GM21381 (cell line): ENCODE measurements around the gene GABRA4.

Source experiments
- ATAC-seq: cut with Tn5 transposase; IDR thresholded peaks from one replicate; pipeline ENCODE4 v1.9.1; 2021; ENCODE audit warnings: mild to moderate bottlenecking, moderate library complexity; ENCODE audit not compliant: unreplicated experiment

GABRA4 gene

GRCh38 chr4:46933686-46934085 lies 59.7 kb downstream of the GABRA4 start:
- no peak for ATAC-seq

- peak; percentile 64 for ATAC-seq
Measured at GRCh38 chr4:46931981-46932380, 61.4 kb downstream of the GABRA4 start.

- no peak for ATAC-seq
Measured at GRCh38 chr4:46930891-46931290, 62.5 kb downstream of the GABRA4 start.

- ATAC-seq: no peak
Measured at GRCh38 chr4:46927201-46927600, 66.2 kb downstream of the GABRA4 start.

- no peak for ATAC-seq
Measured at GRCh38 chr4:46924789-46925529, 68.4 kb downstream of the GABRA4 start.

GRCh38 chr4:46922205-46922604 lies 71.2 kb downstream of the GABRA4 start:
- no peak for ATAC-seq

- ATAC-seq: no peak
Measured at GRCh38 chr4:46909078-46909477, 84.3 kb downstream of the GABRA4 start, which contains the start of gene COX7B2. Gene COX7B2 (minus strand): TSS chr4:46909245. CDS start chr4:46735192, 174,053 bp downstream.

GRCh38 chr4:46908148-46908547 lies 85.2 kb downstream of the GABRA4 start:
- no peak for ATAC-seq

- no peak for ATAC-seq
Measured at GRCh38 chr4:46900082-46900481, 93.3 kb downstream of the GABRA4 start.

GRCh38 chr4:46894826-46895225 lies 98.6 kb downstream of the GABRA4 start:
- no peak for ATAC-seq

GRCh38 chr4:46890056-46890455 lies 103.3 kb downstream of the GABRA4 start:
- no peak for ATAC-seq

- ATAC-seq: no peak
Measured at GRCh38 chr4:46889410-46889809, 104.0 kb downstream of the GABRA4 start.

- ATAC-seq: no peak
Measured at GRCh38 chr4:46886711-46887110, 106.7 kb downstream of the GABRA4 start.

GRCh38 chr4:46878641-46879040 lies 114.7 kb downstream of the GABRA4 start:
- no peak for ATAC-seq

- no peak for ATAC-seq
Measured at GRCh38 chr4:46874811-46875210, 118.6 kb downstream of the GABRA4 start.

GRCh38 chr4:46870411-46870810 lies 123.0 kb downstream of the GABRA4 start:
- ATAC-seq: no peak
